OCI-LY7 (cell line): ENCODE measurements around the gene SYCP2L. TPM values are rescaled to one million over a fixed set of nuclear protein-coding genes. Genes with fewer than 3 reads are reported as not detected.

Experiments used
- Bru-seq: library from RNA; stranded (reverse); fragments of 400-500 nt; gene quantifications from one replicate; lab custom pipeline; 2021; lab: Mats Ljungman, UMichigan
- BruChase-seq, 2 experiments: library from RNA; stranded (reverse); fragments of 400-500 nt; gene quantifications; one replicate each; lab custom pipeline; 2021; lab: Mats Ljungman, UMichigan
- BruUV-seq: library from RNA; stranded (reverse); fragments of 400-500 nt; replicated peaks from 2 replicates; lab custom pipeline; 2021; lab: Mats Ljungman, UMichigan
- CTCF ChIA-PET: fragments of 300-600 bp; sonication (Branson Sonifier 250); formaldehyde crosslinking; loops from one replicate; lab custom pipeline; 2022; ENCODE audit warnings: antibody characterized with exemption; ENCODE audit not compliant: unreplicated experiment; lab: Charles Lee
- POLR2A ChIA-PET: fragments of 300-600 bp; sonication (Branson Sonifier 250); formaldehyde crosslinking; loops from one replicate; lab custom pipeline; 2022; ENCODE audit warnings: antibody characterized with exemption; lab: Charles Lee
- DNase-seq: peaks from one replicate; pipeline ENCODE4 v3.0.0-alpha.2; 2015; ENCODE audit warnings: low spot score
- H2AFZ ChIP-seq: fragments of 200-600 bp; sonication (generic), shearing (Covaris generic); 2 replicates; pipeline ENCODE4 v1.6.1; 2014; ENCODE audit warnings: mild to moderate bottlenecking, antibody characterized with exemption, low read length, moderate library complexity
- H3K27ac ChIP-seq: fragments of 200-600 bp; sonication (generic); 2 replicates; pipeline ENCODE4 v1.5.1; 2014; ENCODE audit warnings: mixed run types, low read depth, mild to moderate bottlenecking, moderate library complexity, low read length, inconsistent platforms; ENCODE audit not compliant: poor library complexity, severe bottlenecking
- H3K36me3 ChIP-seq: fragments of 200-600 bp; sonication (generic); 2 replicates; pipeline ENCODE4 v1.6.1; 2014; ENCODE audit warnings: mild to moderate bottlenecking, antibody characterized with exemption, low read length, moderate library complexity, mixed read lengths; ENCODE audit not compliant: insufficient read depth
- H3K4me1 ChIP-seq: fragments of 200-600 bp; sonication (generic); 2 replicates; pipeline ENCODE4 v1.5.1; 2014; ENCODE audit warnings: mild to moderate bottlenecking, low read length; ENCODE audit not compliant: insufficient read depth, poor library complexity, severe bottlenecking
- H3K4me2 ChIP-seq: fragments of 200-600 bp; sonication (generic); 2 replicates; pipeline ENCODE4 v1.6.1; 2014; ENCODE audit warnings: mild to moderate bottlenecking, low read length
- H3K4me3 ChIP-seq: fragments of 200-600 bp; sonication (generic); 2 replicates; pipeline ENCODE4 v1.5.1; 2014; ENCODE audit warnings: mild to moderate bottlenecking, low read depth, low read length; ENCODE audit not compliant: poor library complexity, severe bottlenecking
- H3K79me2 ChIP-seq: fragments of 200-600 bp; sonication (generic); 2 replicates; pipeline ENCODE4 v1.6.1; 2016; ENCODE audit warnings: low read depth, mild to moderate bottlenecking, low read length, moderate library complexity, mixed read lengths; ENCODE audit not compliant: insufficient read depth
- H3K9me2 ChIP-seq: fragments of 200-600 bp; sonication (generic); 2 replicates; pipeline ENCODE4 v1.6.1; 2016; ENCODE audit warnings: mild to moderate bottlenecking, low read length, mixed read lengths; ENCODE audit not compliant: insufficient read depth
- H3K9me3 ChIP-seq: fragments of 200-600 bp; sonication (generic); 2 replicates; pipeline ENCODE4 v1.6.1; 2014; ENCODE audit warnings: mild to moderate bottlenecking, mixed run types, low read length, mixed read lengths
- H4K20me1 ChIP-seq: fragments of 200-600 bp; sonication (generic); 2 replicates; pipeline ENCODE4 v1.6.1; 2014; ENCODE audit warnings: mild to moderate bottlenecking, antibody characterized with exemption, low read length, moderate library complexity, mixed read lengths; ENCODE audit not compliant: insufficient read depth
- CTCF ChIP-seq: fragments of 200-600 bp; sonication (generic); conservative IDR thresholded peaks from 2 replicates; pipeline ENCODE4 v1.5.1; 2014; ENCODE audit warnings: mild to moderate bottlenecking, antibody characterized with exemption, low read length, moderate library complexity, mixed read lengths
- EZH2phosphoT487 ChIP-seq: fragments of 200-600 bp; sonication (generic); IDR thresholded peaks from 2 replicates; pipeline ENCODE4 v1.6.1; 2018; ENCODE audit warnings: low read depth, borderline replicate concordance, mild to moderate bottlenecking, mixed run types, antibody characterized with exemption, low read length, moderate library complexity, mixed read lengths
- intact Hi-C: fragments of 100-400 bp; cut with micrococcal nuclease; formaldehyde crosslinking; loops from one replicate; pipeline ENCODE4 v1.10.0; 2022; ENCODE audit not compliant: unreplicated experiment
- long read RNA-seq: library from polyadenylated mRNA; stranded (forward); transcript quantifications from one replicate; pipeline ENCODE4 v2.0.0, GENCODE V29; 2022
- total RNA-seq, 2 experiments: library from RNA; depleted of rRNA in 1 of 2; stranded (reverse); fragments of >200 nt in 1 of 2; shearing (Covaris generic) in 1 of 2; gene quantifications; 2 replicates each; pipeline ENCODE4 v1.2.3, GENCODE V29; 2014 to 2022

SYCP2L gene
- 0.15 and 1.4 TPM in 2 replicates for total RNA-seq (2014; rRNA removed; shearing (Covaris generic))
- 1.3 and 2.0 TPM in 2 replicates for total RNA-seq (2022)
- percentile 29 among the genes with signal in this experiment for Bru-seq, nascent RNA
- BruChase-seq, experiment 1, labeled RNA remaining after a 6-hour chase: percentile 40 among the genes with signal in this experiment
- percentile 40 among the genes with signal in this experiment for BruChase-seq, experiment 2, labeled RNA remaining after a 2-hour chase
- long read RNA-seq: 0 reads

DNA sequence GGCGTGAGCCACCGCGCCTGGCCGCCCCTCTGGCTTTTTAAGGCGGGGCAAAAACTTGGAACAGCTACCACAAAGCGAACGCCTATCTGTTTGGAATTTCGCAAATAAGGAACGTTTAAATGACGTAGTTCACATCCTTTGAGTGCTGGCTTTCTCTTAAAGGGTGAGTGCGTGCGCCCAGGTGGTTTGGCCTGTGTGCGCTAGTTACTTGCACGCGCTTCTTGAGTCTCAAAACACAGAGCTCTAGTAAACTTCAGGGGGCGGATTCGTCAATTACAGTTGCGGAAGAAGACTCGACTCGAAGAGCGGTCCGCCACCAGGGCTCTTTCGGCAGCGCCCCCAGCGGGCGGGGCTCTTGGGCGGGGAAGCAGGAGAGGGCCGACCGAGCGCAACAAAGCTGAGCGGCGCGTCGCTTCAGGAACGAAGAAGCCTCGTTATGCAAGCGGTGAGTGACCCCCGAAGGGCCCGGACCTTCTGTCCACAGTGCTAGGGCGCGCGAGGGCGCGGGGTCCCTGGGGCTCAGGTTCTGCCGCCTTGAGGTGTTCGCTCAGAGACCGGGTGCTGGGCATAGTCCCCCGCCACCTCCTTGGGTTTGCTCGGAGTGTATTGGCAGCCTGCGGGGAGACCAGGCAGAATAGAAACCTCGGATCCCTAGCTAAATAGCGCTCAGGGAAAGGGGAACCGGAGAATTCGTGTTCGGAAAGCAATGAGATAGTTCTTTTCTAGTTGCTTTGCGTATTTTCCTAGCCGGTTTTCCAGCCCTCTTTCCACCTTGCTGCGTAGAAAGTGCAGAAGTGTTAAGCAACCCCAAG is at the start of gene SYCP2L:
SYCP2L (plus strand) TSS at position 362 of the 812 bp plus-strand sequence; CDS start at position 437, 75 bp downstream.
- no peak within 1 kb of the TSS for H3K4me3 ChIP-seq
- H2AFZ ChIP-seq: no peak within 1 kb of the TSS
- H3K79me2 ChIP-seq: no peaks in the 10 kb centered on the region
- DNase-seq: no peak
- intact Hi-C loops: loop anchor here (2.0 kb wide), 1 partner anchor 48 kb away; the partner anchor contains the start of gene MAK
- H3K9me3 ChIP-seq: peaks cover 12% of the 10 kb centered on the region; the same call in 1 of the 2 replicates
- peaks cover 15% of the 10 kb centered on the region for H3K4me1 ChIP-seq
- TF ChIP-seq CTCF (no peak), EZH2phosphoT487 (no peak)
- BruUV-seq: no TSS peak
- CTCF ChIA-PET: no interaction called here
- no peaks in the 10 kb centered on the region for H4K20me1 ChIP-seq
- H3K27ac ChIP-seq: no peak within 1 kb of the TSS
- no peaks in the 10 kb centered on the region for H3K36me3 ChIP-seq
- no peak within 1 kb of the TSS for H3K4me2 ChIP-seq
- POLR2A ChIA-PET: interaction anchor here (0.6 to 1.5 kb wide), 8 partner anchors 12 to 207 kb away, joined by 3 to 7 read pairs (median 3); partner anchors contain the start of gene SMIM13
- H3K9me2 ChIP-seq: no peaks in the 10 kb centered on the region

DNA sequence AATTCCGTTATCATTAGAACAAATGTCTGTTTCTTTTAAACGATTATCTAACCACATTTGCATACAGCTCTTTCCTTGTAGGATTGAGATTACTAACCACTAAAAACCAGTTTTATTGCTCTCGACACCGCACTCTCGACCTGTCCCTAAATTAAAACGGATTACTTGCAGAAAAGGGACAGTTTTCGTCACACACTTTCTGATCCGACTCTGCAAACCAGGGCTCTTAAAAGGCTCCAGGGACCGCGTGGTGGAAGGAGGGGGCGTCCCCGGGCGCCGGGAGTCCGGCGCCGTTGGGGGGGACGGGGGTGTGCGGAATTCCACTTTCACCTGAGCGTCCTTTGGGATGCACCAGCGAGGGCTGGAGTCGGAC is 49.2 kb upstream of the SYCP2L start:
- BruUV-seq: no TSS peak
- no peak for DNase-seq
- intact Hi-C loops: loop anchor here (5.0 kb wide), 1 partner anchor 65 kb away; no protein-coding TSS in a partner anchor

More for the DNA sequence above, 49.2 kb upstream of the SYCP2L start:
- no peaks in the 10 kb centered on the region for H3K79me2 ChIP-seq
- H3K4me1 ChIP-seq: peaks cover 22% of the 10 kb centered on the region
- H3K9me3 ChIP-seq: no peaks in the 10 kb centered on the region
- CTCF ChIA-PET: no interaction called here
- H4K20me1 ChIP-seq: no peaks in the 10 kb centered on the region
- H3K27ac ChIP-seq: no peak overlapping the region
- H3K4me3 ChIP-seq: peak overlapping the region; percentile 72
- peak overlapping the region; percentile 92 for H3K4me2 ChIP-seq
- no peaks in the 10 kb centered on the region for H3K9me2 ChIP-seq
- H3K36me3 ChIP-seq: no peaks in the 10 kb centered on the region
- TF ChIP-seq EZH2phosphoT487: no peak; the same call in 1 of the 2 replicates
- no peak for TF ChIP-seq CTCF
- H2AFZ ChIP-seq: peak overlapping the region; percentile 97; the same call in 1 of the 2 replicates
- POLR2A ChIA-PET: interaction anchor here (0.6 kb wide), 1 partner anchor 112 kb away, joined by 3 read pairs; no protein-coding TSS in a partner anchor
